Coronary artery (tissue), 2 donors: ENCODE measurements around the gene SHROOM3.

ENCODE experiments used
- DNase-seq: peaks from one replicate; pipeline ENCODE4 v3.0.0-alpha.2; 2017; ENCODE audit warnings: low spot score
- H3K27ac ChIP-seq, 2 donors: fragments of 200-600 bp; sonication (generic); one replicate each; pipeline ENCODE4 v1.5.1; 2016 to 2019
- H3K4me3 ChIP-seq: fragments of 200-600 bp; sonication (generic); 2 replicates; pipeline ENCODE4 v1.5.1; 2016; ENCODE audit warnings: mild to moderate bottlenecking, moderate library complexity
- TF ChIP-seq, protein P1 (sequence below): fragments of 200-600 bp; sonication (generic); IDR thresholded peaks from one replicate; pipeline ENCODE4 v1.5.1; 2019; ENCODE audit warnings: antibody characterized with exemption

Gene SHROOM3

DNA sequence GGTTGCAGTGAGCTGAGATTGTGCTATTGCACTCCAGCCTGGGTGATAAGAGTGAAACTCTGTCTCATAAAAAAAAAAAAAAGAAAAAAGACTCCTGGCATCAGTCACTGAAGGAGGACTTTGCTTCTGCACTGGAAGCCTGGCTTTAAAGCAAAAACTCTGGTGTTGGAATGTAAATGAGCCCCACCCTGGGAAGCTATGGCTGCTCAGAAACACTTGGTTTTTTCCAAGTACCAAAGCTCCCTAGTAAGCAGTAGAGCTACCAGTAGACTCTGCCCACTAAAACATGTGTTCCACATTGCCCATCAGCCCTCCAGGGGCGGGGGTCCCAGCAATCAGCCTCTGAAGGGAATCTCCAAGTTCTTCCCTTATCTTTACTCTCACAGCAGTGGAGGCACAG, 154.4 kb downstream of the SHROOM3 start:
- H3K4me3 ChIP-seq: peak overlapping the region; percentile 16
- H3K27ac ChIP-seq: peak overlapping the region; percentile 85 to 90
- DNase-seq: no peak

DNA sequence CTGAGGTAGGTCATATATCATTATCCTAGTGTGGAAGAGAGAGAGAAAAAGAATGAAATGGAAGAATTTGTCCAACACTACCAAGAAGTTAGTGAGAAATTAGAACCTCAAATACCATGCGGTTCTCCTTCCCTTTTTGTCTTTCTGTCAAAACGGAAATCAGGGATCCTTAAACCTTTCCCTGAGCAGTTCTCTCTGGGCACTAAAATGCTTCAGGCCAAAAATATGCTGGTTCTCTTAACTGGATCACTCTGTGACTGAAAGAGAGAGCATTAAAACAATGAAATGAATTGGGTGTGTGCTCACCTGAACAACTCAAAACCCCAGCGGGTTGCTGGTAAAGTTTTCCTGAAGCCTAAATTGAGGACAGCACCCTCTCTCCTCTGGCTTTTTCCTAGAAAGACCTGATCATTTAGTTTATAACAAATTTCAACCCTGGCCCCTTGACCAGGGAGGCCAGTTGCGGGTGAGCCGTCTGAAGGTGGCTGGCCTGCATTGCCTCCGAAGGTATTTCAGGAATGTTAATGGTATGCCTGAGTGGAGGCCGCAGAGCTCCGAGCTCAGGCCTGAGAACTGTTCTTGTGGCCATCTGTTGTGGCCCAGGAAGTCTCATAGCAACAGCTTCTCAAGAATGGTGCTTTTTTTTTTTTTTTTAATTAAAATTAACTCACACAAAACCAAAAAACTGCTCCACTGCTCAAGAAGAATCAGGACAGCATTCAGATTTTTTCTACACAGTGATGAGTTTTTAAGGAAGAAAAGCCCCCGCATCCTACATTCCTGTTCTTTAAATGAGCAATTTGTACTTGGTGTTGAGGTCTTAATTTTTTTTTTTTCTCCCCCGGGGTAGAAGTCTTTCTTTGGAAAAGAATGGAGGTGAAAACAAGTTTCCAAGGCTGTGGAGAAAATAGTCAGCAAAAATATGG, 155.1 kb downstream of the SHROOM3 start:
- peak overlapping the region; percentile 29 for H3K4me3 ChIP-seq
- TF ChIP-seq, protein P1, sequence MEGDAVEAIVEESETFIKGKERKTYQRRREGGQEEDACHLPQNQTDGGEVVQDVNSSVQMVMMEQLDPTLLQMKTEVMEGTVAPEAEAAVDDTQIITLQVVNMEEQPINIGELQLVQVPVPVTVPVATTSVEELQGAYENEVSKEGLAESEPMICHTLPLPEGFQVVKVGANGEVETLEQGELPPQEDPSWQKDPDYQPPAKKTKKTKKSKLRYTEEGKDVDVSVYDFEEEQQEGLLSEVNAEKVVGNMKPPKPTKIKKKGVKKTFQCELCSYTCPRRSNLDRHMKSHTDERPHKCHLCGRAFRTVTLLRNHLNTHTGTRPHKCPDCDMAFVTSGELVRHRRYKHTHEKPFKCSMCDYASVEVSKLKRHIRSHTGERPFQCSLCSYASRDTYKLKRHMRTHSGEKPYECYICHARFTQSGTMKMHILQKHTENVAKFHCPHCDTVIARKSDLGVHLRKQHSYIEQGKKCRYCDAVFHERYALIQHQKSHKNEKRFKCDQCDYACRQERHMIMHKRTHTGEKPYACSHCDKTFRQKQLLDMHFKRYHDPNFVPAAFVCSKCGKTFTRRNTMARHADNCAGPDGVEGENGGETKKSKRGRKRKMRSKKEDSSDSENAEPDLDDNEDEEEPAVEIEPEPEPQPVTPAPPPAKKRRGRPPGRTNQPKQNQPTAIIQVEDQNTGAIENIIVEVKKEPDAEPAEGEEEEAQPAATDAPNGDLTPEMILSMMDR: no peak
- DNase-seq: no peak
- H3K27ac ChIP-seq: peak overlapping the region; percentile 85 to 90

More for the DNA sequence above, 154.4 kb downstream of the SHROOM3 start:
- TF ChIP-seq, protein P1: no peak

DNA sequence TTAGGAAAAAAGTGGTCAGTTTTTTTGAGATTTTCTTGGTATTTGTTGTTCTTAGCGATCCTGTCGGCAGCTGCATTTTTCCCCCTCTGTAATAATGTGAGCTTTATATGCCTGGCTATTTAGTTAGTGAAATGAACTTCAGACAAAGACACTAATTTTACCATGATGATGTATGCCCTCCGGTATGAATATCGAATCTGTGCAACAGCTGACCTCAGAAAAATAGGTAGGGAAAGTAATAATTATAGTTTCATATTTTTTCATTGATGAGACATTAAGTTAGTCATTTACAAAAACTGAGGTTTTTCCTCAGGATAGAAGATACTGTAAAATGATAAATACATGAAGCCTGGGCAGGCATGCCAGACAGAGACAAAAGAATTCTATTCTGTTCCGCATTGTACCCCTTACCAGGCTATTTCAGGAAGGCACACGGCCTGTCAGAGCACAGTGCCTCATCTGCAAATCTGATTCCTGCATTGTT, 155.8 kb downstream of the SHROOM3 start:
- DNase-seq: no peak
- Histone ChIP-seq H3K4me3 (peak overlapping the region; percentile 29), H3K27ac (peak overlapping the region; percentile 85 to 90)
- TF ChIP-seq, protein P1: no peak

DNA sequence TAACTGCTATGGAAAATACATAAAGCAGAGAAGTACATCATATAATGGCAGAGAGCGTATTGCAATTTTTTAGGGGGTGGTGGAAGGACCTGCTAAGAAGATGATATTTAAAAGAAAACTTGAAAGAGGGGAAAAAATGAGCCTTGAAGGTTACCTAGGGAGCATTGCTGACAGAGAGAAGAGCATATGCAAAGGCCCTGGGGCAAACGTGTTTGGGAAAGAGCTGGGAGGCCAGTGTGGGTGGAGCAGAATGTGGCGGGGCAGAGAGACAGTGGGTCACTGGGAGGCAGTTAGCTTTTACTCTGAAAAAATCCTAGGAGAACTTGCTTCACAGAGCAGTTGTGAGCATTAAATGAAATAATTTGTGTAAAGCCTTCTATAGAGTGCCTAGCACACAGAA, 157.0 kb downstream of the SHROOM3 start:
- Histone ChIP-seq H3K27ac (peak overlapping the region; percentile 85 to 90), H3K4me3 (no peak overlapping the region)
- TF ChIP-seq, protein P1: no peak
- no peak for DNase-seq

DNA sequence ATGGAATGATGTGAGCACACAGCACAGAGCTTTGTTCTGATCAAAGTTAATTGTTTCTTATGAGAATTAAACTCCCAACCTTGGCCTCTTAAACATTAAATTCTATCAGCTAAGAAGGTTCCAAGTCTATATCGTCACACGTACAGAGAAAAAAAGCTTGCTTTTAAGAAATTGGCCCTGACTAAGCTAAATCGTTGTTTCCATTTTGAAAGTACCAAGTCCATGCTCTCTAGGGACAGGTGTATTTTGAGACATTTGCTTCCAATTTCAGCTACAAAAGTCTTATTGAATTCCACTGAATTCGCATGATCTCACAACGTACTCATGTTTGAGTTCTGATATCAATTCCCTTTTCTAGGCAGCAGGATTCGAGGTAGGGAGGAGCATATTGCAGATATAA, 157.4 kb downstream of the SHROOM3 start:
- TF ChIP-seq, protein P1: no peak
- Histone ChIP-seq H3K27ac (peak overlapping the region; percentile 85 to 90), H3K4me3 (no peak overlapping the region)
- no peak for DNase-seq

DNA sequence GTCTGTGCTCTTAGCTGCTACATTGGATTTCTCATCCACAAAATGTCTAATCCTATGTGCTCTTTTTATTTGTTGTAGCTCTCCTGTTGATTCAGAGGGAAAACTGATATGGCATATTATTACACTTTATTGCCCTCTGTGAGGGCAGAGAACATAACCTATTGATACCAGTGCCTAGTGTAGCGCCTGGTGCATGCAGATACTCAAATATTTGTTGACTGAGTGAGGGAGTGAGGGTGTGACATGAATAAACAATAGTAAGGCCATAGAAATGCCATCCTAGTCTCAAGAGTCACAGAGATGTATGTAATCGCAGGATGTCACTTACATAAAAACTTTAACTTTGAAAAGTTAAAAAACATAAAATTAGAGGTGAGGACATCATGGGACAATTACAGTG, 159.1 kb downstream of the SHROOM3 start:
- H3K27ac ChIP-seq: peak overlapping the region; percentile 85 to 90
- TF ChIP-seq, protein P1: no peak
- H3K4me3 ChIP-seq: no peak overlapping the region
- DNase-seq: no peak

DNA sequence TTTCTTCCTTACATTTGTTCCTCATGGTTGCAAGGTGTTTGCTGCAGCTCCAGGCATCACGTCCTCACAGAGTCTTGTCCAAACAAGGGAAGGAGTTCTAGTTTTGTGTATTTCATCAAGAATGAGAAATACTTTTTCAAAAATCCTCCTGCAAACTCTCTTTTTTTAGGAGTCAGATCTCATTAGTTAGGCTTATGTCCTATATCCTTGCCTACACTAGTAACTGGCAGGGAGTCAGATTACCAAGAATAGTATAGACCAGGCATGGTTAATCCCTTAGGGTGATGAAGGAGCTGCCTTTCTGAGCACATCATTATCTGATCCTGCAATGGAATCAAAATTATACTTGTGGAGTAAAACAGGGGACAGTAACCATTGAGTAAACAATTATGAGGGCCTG, 160.4 kb downstream of the SHROOM3 start:
- H3K4me3 ChIP-seq: no peak overlapping the region
- TF ChIP-seq, protein P1: no peak
- DNase-seq: no peak
- H3K27ac ChIP-seq: no peak overlapping the region
